Ishikawa (cell line): Measurements from ENCODE around the gene BTN1A1.

Experiments
- CEBPB ChIP-seq: IDR thresholded peaks from 2 replicates; pipeline ENCODE4 v1.6.1; 2012
- CREB1 ChIP-seq: IDR thresholded peaks from 2 replicates; pipeline ENCODE4 v1.6.1; 2012; ENCODE audit warnings: low read depth
- EGR1 ChIP-seq: IDR thresholded peaks from 2 replicates; pipeline ENCODE4 v1.6.1; 2012
- EP300 ChIP-seq: IDR thresholded peaks from 2 replicates; pipeline ENCODE4 v1.6.1; 2012; ENCODE audit warnings: borderline replicate concordance
- FOXM1 ChIP-seq: IDR thresholded peaks from 2 replicates; pipeline ENCODE4 v1.6.1; 2012; ENCODE audit warnings: low read depth, borderline replicate concordance
- NFIC ChIP-seq: IDR thresholded peaks from 2 replicates; pipeline ENCODE4 v1.6.1; 2012
- RAD21 ChIP-seq: IDR thresholded peaks from 2 replicates; pipeline ENCODE4 v1.6.1; 2012; ENCODE audit warnings: low read depth
- TAF1 ChIP-seq: IDR thresholded peaks from 2 replicates; pipeline ENCODE4 v1.6.1; 2012; ENCODE audit warnings: low read depth, mild to moderate bottlenecking
- TCF12 ChIP-seq: IDR thresholded peaks from 2 replicates; pipeline ENCODE4 v1.6.1; 2012; ENCODE audit warnings: low read depth
- TEAD4 ChIP-seq: IDR thresholded peaks from 2 replicates; pipeline ENCODE4 v1.6.1; 2012
- YY1 ChIP-seq: IDR thresholded peaks from 2 replicates; pipeline ENCODE4 v1.6.1; 2012; ENCODE audit warnings: low read depth
- ZBTB7A ChIP-seq: IDR thresholded peaks from 2 replicates; pipeline ENCODE4 v1.6.1; 2012; ENCODE audit warnings: low read depth
- TF ChIP-seq, protein P1 (sequence below): IDR thresholded peaks from 2 replicates; pipeline ENCODE4 v1.6.1; 2012; ENCODE audit warnings: low read depth, mild to moderate bottlenecking
- TF ChIP-seq, protein P2 (sequence below): IDR thresholded peaks from 2 replicates; pipeline ENCODE4 v1.6.1; 2012
- TF ChIP-seq, protein P3 (sequence below): IDR thresholded peaks from 2 replicates; pipeline ENCODE4 v1.6.1; 2012

The BTN1A1 gene

DNA sequence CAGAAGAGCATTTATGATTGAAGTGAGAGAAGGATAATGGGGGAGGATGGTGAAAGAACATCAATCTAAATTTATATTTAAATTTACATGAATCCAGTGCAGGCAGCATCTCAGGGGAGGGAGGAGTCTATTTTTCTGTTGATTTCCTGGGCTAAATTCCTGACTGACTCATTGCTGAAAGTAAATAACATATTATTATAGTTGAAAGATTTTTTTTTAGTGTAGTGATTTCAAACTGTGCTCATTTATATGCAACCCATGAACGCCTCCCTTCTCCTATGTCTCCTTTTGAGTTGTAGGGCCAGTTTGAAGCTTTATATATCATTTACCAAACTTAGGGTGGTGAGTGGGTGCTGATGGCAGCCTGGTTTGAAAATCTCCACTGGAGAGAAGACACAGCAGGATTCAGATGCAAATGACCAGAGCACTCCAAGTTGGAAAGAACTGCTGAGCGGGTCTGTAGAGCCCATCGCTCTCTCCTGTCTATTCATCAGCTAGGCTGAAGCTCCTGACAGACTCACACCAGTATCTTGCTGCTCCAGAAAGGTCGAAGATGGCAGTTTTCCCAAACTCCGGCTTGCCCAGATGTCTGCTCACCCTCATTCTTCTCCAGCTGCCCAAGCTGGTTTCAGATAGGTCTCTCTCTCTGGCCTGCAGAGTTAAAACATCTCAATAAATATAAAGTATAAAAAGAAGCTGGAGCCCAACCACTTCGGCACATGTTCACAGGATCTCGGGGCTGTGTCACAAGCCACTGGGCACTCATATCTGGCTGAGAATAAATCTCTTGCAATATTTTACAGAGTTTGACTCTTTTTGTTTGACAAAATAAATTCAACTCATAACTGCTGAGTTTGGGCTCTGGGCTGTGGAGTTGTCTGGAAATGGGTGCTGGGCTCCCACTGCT is 24.0 kb upstream of the BTN1A1 start:
- TF ChIP-seq TAF1 (no peak), CREB1 (no peak), RAD21 (no peak), NFIC (no peak), TCF12 (no peak), ZBTB7A (no peak), FOXM1 (no peak), YY1 (no peak), CEBPB (no peak), EGR1 (no peak), EP300 (no peak), TEAD4 (no peak)
- TF ChIP-seq, protein P1, sequence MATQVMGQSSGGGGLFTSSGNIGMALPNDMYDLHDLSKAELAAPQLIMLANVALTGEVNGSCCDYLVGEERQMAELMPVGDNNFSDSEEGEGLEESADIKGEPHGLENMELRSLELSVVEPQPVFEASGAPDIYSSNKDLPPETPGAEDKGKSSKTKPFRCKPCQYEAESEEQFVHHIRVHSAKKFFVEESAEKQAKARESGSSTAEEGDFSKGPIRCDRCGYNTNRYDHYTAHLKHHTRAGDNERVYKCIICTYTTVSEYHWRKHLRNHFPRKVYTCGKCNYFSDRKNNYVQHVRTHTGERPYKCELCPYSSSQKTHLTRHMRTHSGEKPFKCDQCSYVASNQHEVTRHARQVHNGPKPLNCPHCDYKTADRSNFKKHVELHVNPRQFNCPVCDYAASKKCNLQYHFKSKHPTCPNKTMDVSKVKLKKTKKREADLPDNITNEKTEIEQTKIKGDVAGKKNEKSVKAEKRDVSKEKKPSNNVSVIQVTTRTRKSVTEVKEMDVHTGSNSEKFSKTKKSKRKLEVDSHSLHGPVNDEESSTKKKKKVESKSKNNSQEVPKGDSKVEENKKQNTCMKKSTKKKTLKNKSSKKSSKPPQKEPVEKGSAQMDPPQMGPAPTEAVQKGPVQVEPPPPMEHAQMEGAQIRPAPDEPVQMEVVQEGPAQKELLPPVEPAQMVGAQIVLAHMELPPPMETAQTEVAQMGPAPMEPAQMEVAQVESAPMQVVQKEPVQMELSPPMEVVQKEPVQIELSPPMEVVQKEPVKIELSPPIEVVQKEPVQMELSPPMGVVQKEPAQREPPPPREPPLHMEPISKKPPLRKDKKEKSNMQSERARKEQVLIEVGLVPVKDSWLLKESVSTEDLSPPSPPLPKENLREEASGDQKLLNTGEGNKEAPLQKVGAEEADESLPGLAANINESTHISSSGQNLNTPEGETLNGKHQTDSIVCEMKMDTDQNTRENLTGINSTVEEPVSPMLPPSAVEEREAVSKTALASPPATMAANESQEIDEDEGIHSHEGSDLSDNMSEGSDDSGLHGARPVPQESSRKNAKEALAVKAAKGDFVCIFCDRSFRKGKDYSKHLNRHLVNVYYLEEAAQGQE: no peak
- TF ChIP-seq, protein P2, sequence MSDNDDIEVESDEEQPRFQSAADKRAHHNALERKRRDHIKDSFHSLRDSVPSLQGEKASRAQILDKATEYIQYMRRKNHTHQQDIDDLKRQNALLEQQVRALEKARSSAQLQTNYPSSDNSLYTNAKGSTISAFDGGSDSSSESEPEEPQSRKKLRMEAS: no peak
- TF ChIP-seq, protein P3, sequence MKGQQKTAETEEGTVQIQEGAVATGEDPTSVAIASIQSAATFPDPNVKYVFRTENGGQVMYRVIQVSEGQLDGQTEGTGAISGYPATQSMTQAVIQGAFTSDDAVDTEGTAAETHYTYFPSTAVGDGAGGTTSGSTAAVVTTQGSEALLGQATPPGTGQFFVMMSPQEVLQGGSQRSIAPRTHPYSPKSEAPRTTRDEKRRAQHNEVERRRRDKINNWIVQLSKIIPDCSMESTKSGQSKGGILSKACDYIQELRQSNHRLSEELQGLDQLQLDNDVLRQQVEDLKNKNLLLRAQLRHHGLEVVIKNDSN: no peak

DNA sequence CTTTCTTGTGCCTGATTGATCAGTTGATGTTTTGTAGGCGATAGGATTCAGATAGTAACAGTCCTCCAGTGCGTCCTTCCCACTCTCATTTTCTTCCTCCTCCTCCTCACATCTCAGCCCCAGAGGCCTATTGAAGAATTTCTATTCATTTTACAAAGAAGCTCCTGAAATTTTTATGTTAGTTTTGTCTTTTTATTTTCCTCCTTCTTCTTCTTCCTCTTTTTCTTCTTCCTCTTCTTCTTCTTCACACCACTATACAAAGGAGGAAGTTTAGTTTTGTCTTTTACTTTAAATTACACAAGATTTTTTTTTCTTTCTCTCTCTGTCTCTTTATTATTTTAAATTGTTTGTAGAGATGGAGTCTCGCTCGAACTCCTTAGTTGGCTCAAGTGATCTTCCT is 23.2 kb upstream of the BTN1A1 start:
- TF ChIP-seq TEAD4: no peak
- TF ChIP-seq YY1: no peak
- TF ChIP-seq, protein P2: no peak
- TF ChIP-seq EGR1: no peak
- no peak for TF ChIP-seq RAD21
- no peak for TF ChIP-seq FOXM1

DNA sequence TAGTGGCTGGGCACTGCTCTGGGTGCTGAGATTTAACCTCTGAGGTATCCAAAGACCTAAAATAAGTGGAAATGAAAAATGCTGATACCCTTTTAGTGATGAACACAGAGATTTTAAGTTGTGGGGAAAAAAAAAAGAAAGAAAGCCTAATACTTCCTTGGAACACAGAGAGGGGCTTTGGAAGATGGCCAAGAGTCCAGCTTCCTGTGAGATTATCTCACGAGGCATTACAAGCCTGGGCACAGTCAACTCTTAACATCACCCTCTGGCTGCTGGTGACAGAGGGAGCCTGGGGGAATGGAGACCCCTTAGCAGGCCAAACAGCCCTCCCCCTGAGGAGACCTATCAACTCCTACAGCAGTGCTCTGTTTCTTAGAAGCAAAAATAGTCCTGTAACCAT is 22.7 kb upstream of the BTN1A1 start:
- TF ChIP-seq TCF12 (no peak), EGR1 (no peak), RAD21 (no peak), EP300 (no peak), NFIC (no peak), FOXM1 (no peak), CREB1 (no peak), YY1 (no peak), TAF1 (no peak), TEAD4 (no peak), CEBPB (no peak), ZBTB7A (no peak)
- TF ChIP-seq, protein P1: no peak
- TF ChIP-seq, protein P3: no peak
- TF ChIP-seq, protein P2: no peak

DNA sequence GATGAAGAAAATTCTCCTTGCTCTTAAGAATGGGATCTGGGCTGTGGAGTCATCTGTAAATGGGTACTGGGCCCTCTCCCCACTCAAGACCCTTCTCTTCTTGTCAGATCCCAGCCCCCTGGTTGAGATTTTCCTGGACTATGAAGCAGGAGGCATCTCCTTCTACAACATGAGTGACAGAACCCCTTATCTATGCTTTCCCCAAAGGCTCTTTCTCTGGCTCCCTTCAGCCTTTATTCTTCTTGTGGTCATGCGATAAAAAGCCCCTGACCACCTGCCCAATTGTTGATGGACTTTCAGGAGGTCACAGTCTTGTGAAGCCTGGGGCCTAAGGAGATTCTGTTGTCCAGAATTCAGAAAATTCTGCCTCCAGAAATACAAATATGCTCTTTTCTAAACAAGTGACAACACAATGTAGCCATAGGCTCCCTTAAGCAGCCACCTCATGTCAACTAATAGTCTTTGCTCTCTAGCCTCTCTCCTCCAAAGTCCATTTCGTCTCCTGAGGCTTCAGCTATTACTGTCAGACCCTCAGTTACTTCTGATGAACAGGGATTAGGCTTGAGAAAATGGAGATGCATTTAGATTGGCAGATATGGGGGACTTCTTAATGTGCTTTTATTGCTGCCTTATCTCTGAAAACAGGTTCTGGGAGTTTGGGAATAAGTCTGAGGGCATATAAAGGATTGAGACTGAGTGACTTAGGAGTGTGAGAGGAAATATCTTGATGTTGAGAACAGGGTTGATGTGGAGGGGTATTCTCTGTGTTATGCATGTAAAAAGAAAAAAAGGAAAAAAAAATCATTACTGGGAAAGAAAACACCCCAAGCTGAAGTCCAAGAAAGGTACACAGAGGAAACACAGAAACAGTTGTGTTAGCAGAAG is 21.8 kb upstream of the BTN1A1 start:
- TF ChIP-seq EP300 (no peak), YY1 (no peak), EGR1 (no peak), RAD21 (no peak), TEAD4 (no peak), CREB1 (no peak), TCF12 (no peak), FOXM1 (no peak), ZBTB7A (no peak), TAF1 (no peak), NFIC (no peak), CEBPB (no peak)
- TF ChIP-seq, protein P1: no peak
- TF ChIP-seq, protein P2: no peak
- TF ChIP-seq, protein P3: no peak
